ENCODE measurements around the gene LRRC8D. TPM values are rescaled to one million over a fixed set of nuclear protein-coding genes. Genes with fewer than 3 reads are reported as not detected.

The LRRC8D gene
- total RNA-seq, 4 donors from 2014 or later: 12.0 to 47.4 (median 17.8) TPM

DNA sequence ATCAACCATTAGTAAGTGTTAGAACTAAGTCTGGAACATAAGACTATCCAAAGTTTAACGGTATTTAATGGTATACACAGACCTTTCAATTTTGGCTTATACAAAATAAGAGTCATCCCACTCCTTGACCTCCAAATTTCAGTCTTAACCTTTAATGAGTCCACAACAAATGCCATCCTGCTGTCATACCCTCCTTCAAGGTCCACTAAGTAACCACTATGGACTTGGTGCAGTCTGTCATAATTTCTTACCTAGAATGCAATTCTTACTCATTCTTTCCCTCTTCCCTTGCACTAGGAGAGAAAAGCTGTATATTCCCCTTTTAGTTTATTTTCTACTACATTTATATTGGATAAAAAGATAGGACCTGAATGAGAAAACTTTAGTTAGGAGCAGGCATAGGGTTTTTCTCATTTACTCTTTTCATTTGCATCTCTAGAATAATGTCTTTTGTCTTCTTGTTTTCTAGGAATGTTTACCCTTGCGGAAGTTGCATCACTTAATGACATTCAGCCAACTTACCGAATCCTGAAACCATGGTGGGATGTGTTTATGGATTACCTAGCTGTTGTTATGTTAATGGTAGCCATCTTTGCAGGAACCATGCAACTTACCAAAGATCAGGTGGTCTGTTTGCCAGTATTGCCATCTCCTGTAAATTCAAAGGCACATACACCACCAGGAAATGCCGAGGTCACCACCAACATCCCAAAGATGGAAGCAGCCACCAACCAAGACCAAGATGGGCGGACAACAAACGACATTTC is 111.9 kb downstream of the LRRC8D start:
- H3K27ac ChIP-seq: no peak overlapping the region
- no peak for DNase-seq
- H3K4me1 ChIP-seq: no peaks in the 10 kb centered on the region
- no peaks in the 10 kb centered on the region for H3K36me3 ChIP-seq
- no peaks in the 10 kb centered on the region for H3K27me3 ChIP-seq
- TF ChIP-seq, protein P1, sequence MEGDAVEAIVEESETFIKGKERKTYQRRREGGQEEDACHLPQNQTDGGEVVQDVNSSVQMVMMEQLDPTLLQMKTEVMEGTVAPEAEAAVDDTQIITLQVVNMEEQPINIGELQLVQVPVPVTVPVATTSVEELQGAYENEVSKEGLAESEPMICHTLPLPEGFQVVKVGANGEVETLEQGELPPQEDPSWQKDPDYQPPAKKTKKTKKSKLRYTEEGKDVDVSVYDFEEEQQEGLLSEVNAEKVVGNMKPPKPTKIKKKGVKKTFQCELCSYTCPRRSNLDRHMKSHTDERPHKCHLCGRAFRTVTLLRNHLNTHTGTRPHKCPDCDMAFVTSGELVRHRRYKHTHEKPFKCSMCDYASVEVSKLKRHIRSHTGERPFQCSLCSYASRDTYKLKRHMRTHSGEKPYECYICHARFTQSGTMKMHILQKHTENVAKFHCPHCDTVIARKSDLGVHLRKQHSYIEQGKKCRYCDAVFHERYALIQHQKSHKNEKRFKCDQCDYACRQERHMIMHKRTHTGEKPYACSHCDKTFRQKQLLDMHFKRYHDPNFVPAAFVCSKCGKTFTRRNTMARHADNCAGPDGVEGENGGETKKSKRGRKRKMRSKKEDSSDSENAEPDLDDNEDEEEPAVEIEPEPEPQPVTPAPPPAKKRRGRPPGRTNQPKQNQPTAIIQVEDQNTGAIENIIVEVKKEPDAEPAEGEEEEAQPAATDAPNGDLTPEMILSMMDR (IDR thresholded peaks at IDR 0.05): no peak
- no peak for TF ChIP-seq POLR2A (IDR thresholded peaks at IDR 0.05)
- H3K9me3 ChIP-seq: no peaks in the 10 kb centered on the region
- H3K4me3 ChIP-seq: no peak overlapping the region
- intact Hi-C loops (cut with DNase I; ENCODE audit: low total_unique reads): no loop called here

DNA sequence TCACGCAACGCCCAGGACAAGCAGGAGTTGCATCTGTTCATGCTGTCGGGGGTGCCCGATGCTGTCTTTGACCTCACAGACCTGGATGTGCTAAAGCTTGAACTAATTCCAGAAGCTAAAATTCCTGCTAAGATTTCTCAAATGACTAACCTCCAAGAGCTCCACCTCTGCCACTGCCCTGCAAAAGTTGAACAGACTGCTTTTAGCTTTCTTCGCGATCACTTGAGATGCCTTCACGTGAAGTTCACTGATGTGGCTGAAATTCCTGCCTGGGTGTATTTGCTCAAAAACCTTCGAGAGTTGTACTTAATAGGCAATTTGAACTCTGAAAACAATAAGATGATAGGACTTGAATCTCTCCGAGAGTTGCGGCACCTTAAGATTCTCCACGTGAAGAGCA is 113.6 kb downstream of the LRRC8D start:
- no peaks in the 10 kb centered on the region for H3K27me3 ChIP-seq
- no peak overlapping the region for H3K27ac ChIP-seq
- TF ChIP-seq, protein P1 (IDR thresholded peaks at IDR 0.05): no peak
- no peak for TF ChIP-seq POLR2A (IDR thresholded peaks at IDR 0.05)
- no peak overlapping the region for H3K4me3 ChIP-seq
- DNase-seq: no peak
- H3K4me1 ChIP-seq: no peaks in the 10 kb centered on the region
- intact Hi-C loops (cut with DNase I; ENCODE audit: low total_unique reads): no loop called here
- H3K36me3 ChIP-seq: no peaks in the 10 kb centered on the region
- H3K9me3 ChIP-seq: no peaks in the 10 kb centered on the region

DNA sequence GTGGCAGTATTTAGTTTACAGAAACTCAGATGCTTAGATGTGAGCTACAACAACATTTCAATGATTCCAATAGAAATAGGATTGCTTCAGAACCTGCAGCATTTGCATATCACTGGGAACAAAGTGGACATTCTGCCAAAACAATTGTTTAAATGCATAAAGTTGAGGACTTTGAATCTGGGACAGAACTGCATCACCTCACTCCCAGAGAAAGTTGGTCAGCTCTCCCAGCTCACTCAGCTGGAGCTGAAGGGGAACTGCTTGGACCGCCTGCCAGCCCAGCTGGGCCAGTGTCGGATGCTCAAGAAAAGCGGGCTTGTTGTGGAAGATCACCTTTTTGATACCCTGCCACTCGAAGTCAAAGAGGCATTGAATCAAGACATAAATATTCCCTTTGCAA is 114.4 kb downstream of the LRRC8D start:
- no peaks in the 10 kb centered on the region for H3K36me3 ChIP-seq
- no peak overlapping the region for H3K4me3 ChIP-seq
- H3K4me1 ChIP-seq: no peaks in the 10 kb centered on the region
- no peak for TF ChIP-seq POLR2A (IDR thresholded peaks at IDR 0.05)
- TF ChIP-seq, protein P1 (IDR thresholded peaks at IDR 0.05): no peak
- H3K27ac ChIP-seq: no peak overlapping the region
- no peak for DNase-seq
- intact Hi-C loops (cut with DNase I; ENCODE audit: low total_unique reads): no loop called here
- no peaks in the 10 kb centered on the region for H3K27me3 ChIP-seq
- no peaks in the 10 kb centered on the region for H3K9me3 ChIP-seq

DNA sequence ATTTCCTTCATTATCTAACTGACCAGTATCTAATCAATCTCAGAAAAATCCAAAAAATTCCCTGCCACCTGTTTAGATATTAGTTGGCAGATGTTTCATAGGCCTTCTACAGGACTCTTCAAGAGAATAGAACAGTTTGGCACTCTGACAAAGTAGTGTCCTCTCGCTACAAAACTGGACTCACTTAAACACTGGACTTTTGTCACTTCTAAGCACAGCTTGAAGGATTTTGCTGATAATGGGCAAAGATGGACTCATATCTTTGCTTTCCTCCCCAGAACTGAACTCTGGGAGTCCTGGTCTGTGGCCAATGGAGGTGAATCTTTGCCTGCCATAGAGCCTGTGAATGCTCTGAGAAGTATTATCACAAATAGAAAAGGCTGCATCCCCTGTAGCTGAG is 115.9 kb downstream of the LRRC8D start:
- no peak overlapping the region for H3K4me3 ChIP-seq
- no peak for TF ChIP-seq POLR2A (IDR thresholded peaks at IDR 0.05)
- TF ChIP-seq, protein P1 (IDR thresholded peaks at IDR 0.05): no peak
- DNase-seq: no peak
- H3K4me1 ChIP-seq: no peaks in the 10 kb centered on the region
- H3K36me3 ChIP-seq: no peaks in the 10 kb centered on the region
- intact Hi-C loops (cut with DNase I; ENCODE audit: low total_unique reads): no loop called here
- no peaks in the 10 kb centered on the region for H3K9me3 ChIP-seq
- no peaks in the 10 kb centered on the region for H3K27me3 ChIP-seq
- no peak overlapping the region for H3K27ac ChIP-seq

DNA sequence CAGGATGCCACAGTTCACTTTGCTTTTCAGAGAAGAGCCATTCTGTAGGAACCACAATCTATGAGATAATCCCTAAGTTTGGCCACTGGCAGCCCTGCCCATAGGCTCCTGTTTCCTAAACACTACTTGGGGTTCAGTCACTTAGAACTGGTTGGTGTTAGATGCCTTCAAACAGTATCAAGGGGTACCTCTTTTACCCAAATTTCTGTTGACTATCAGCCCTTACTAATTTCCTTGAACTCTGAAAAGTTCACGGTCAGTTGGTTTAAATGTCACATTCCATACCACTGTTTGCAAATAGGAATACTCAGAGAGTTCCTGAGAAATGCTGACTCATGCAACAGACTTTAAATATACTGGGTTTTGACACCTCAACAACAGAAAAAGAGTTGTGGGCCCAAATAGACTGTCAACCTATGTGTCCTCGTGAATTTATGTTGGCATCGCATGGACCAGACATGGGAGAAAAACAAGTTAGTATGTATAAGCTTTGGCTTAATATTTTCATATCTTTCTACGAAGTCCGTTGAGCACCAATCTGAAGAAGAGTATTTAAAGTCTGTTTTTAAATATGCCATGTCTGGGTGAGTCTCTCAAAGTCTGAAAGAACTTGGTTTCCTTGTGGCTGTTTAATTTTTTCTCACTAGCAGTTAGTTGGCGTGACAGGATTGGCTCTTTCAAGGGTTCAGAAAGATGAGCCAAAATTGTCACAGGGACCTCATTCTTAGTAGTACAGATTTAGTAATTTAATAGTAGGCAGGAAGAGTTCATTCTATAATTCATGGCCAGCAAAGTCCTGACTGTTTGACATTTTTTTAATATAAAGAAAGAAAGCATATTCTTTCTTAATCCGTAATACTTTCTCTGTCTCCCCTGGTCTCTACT is 117.6 kb downstream of the LRRC8D start:
- H3K4me1 ChIP-seq: no peaks in the 10 kb centered on the region
- H3K4me3 ChIP-seq: no peak overlapping the region
- H3K27ac ChIP-seq: no peak overlapping the region
- intact Hi-C loops (cut with DNase I; ENCODE audit: low total_unique reads): no loop called here
- no peaks in the 10 kb centered on the region for H3K36me3 ChIP-seq
- TF ChIP-seq POLR2A (IDR thresholded peaks at IDR 0.05): no peak
- TF ChIP-seq, protein P1 (IDR thresholded peaks at IDR 0.05): no peak
- H3K9me3 ChIP-seq: no peaks in the 10 kb centered on the region
- no peak for DNase-seq
- no peaks in the 10 kb centered on the region for H3K27me3 ChIP-seq
